ENCODE data around the gene FASTKD2.

FASTKD2 gene

GRCh38 chr2:206838690-206839089 lies 73.3 kb downstream of the FASTKD2 start:
- no peak overlapping the region for H3K4me3 ChIP-seq (ENCODE audit: low read length)
- TF ChIP-seq ZNF274 (IDR thresholded peaks at IDR 0.05; ENCODE audit: low read depth, low read length): no peak

GRCh38 chr2:206840999-206841398 lies 75.6 kb downstream of the FASTKD2 start:
- TF ChIP-seq ZNF274 (IDR thresholded peaks at IDR 0.05; ENCODE audit: low read depth, low read length): no peak

More at GRCh38 chr2:206840999-206841398, 75.6 kb downstream of the FASTKD2 start:
- no peak overlapping the region for H3K4me3 ChIP-seq (ENCODE audit: low read length)
